ENCODE data around the gene DMP1. TPM values are rescaled to one million over a fixed set of nuclear protein-coding genes. Genes with fewer than 3 reads are reported as not detected.

Gene DMP1
- total and polyA plus RNA-seq, 2 experiments from 2014 or later = not detected

GRCh38 chr4:87697945-87698344 lies 47.9 kb downstream of the DMP1 start:
- Histone ChIP-seq H3K27ac (no peak overlapping the region), H3K27me3 (no peaks in the 10 kb centered on the region), H3K4me1 (ENCODE audit: low read depth) (no peaks in the 10 kb centered on the region), H3K9me3 (ENCODE audit: low read depth) (no peaks in the 10 kb centered on the region), H3K4me3 (no peak overlapping the region), H3K36me3 (no peaks in the 10 kb centered on the region)
- no peak for TF ChIP-seq CTCF (IDR thresholded peaks at IDR 0.05; ENCODE audit: low read depth, low read length)
- no peak for DNase-seq (ENCODE audit: low read depth in 1 of 2, low spot score in 1 of 2)

- Histone ChIP-seq H3K27ac (no peak overlapping the region), H3K9me3 (ENCODE audit: low read depth) (no peaks in the 10 kb centered on the region), H3K36me3 (no peaks in the 10 kb centered on the region), H3K4me3 (no peak overlapping the region), H3K4me1 (ENCODE audit: low read depth) (no peaks in the 10 kb centered on the region), H3K27me3 (no peaks in the 10 kb centered on the region)
- no peak for TF ChIP-seq CTCF (IDR thresholded peaks at IDR 0.05; ENCODE audit: low read depth, low read length)
- no peak for DNase-seq (ENCODE audit: low read depth in 1 of 2, low spot score in 1 of 2)
Observed at GRCh38 chr4:87698394-87698793, 48.3 kb downstream of the DMP1 start.

GRCh38 chr4:87704001-87704400 lies 53.9 kb downstream of the DMP1 start:
- Histone ChIP-seq H3K27me3 (no peaks in the 10 kb centered on the region), H3K9me3 (ENCODE audit: low read depth) (no peaks in the 10 kb centered on the region), H3K27ac (no peak overlapping the region), H3K4me1 (ENCODE audit: low read depth) (no peaks in the 10 kb centered on the region), H3K36me3 (no peaks in the 10 kb centered on the region), H3K4me3 (no peak overlapping the region)
- no peak for TF ChIP-seq CTCF (IDR thresholded peaks at IDR 0.05; ENCODE audit: low read depth, low read length)
- no peak for DNase-seq (ENCODE audit: low read depth in 1 of 2, low spot score in 1 of 2)

GRCh38 chr4:87707279-87707918 lies 57.3 kb downstream of the DMP1 start:
- peak in 1 of 2 donors; percentile 26 for DNase-seq (ENCODE audit: low read depth in 1 of 2, low spot score in 1 of 2)
- H3K36me3 ChIP-seq = no peaks in the 10 kb centered on the region

More at GRCh38 chr4:87707279-87707918, 57.3 kb downstream of the DMP1 start:
- Histone ChIP-seq H3K27me3 (no peaks in the 10 kb centered on the region), H3K9me3 (ENCODE audit: low read depth) (no peaks in the 10 kb centered on the region), H3K27ac (no peak overlapping the region), H3K4me1 (ENCODE audit: low read depth) (no peaks in the 10 kb centered on the region), H3K4me3 (no peak overlapping the region)
- no peak for TF ChIP-seq CTCF (IDR thresholded peaks at IDR 0.05; ENCODE audit: low read depth, low read length)

Other genes with a start within 250 kb of the DMP1 start
- 17.4 and 21.8 TPM in 2 replicates for gene NUDT9, start 227.7 kb upstream of the DMP1 start, total RNA-seq
- 30.6 and 41.6 TPM in 2 replicates for gene NUDT9, start 227.7 kb upstream of the DMP1 start, polyA plus RNA-seq
- 0.11 TPM in 1 of 2 replicates, not detected in the other for gene SPARCL1, start 120.9 kb upstream of the DMP1 start, total RNA-seq
- gene SPARCL1, start 120.9 kb upstream of the DMP1 start, polyA plus RNA-seq = not detected in 2 replicates
- not detected in 2 replicates for gene DSPP, start 41.8 kb upstream of the DMP1 start, total RNA-seq
- gene DSPP, start 41.8 kb upstream of the DMP1 start, polyA plus RNA-seq = not detected in 2 replicates
- gene IBSP, start 149.3 kb downstream of the DMP1 start, total RNA-seq = not detected in 2 replicates
- gene IBSP, start 149.3 kb downstream of the DMP1 start, polyA plus RNA-seq = not detected in 2 replicates
- gene MEPE, start 182.7 kb downstream of the DMP1 start, total RNA-seq = not detected in 2 replicates
- not detected in 2 replicates for gene MEPE, start 182.7 kb downstream of the DMP1 start, polyA plus RNA-seq

Data from cardiac muscle cell (in vitro differentiated cells and primary cell).